ENCODE data around the gene TMEM72. TPM values are rescaled to one million over a fixed set of nuclear protein-coding genes. Genes with fewer than 3 reads are reported as not detected.

The TMEM72 gene
- polyA plus RNA-seq, 1 experiment = not detected

GRCh38 chr10:44933451-44934321 is 22.5 kb downstream of the TMEM72 start:
- Histone ChIP-seq H3K36me3 (ENCODE audit: control insufficient read depth, insufficient read depth, low read length) (no peaks in the 10 kb centered on the region), H3K27me3 (ENCODE audit: control insufficient read depth, insufficient read depth, low read length) (peaks cover 5% of the 10 kb centered on the region), H3K4me3 (ENCODE audit: low read depth, low read length) (no peak overlapping the region)
- no peak for DNase-seq (ENCODE audit: low read depth)
- ChIA-PET POLR2A (no interaction called here), CTCF (interaction anchor here (0.6 to 8.1 kb wide), 32 partner anchors 9 to 1436 kb away, joined by 3 to 87 read pairs (median 4); partner anchors contain the start of gene DEPP1)
- no peak for TF ChIP-seq CTCF (IDR thresholded peaks at IDR 0.05; ENCODE audit: insufficient read depth, low read depth, low read length)

- Histone ChIP-seq H3K27me3 (ENCODE audit: control insufficient read depth, insufficient read depth, low read length) (peaks cover 3% of the 10 kb centered on the region; the same call in 1 of the 2 replicates), H3K36me3 (ENCODE audit: control insufficient read depth, insufficient read depth, low read length) (no peaks in the 10 kb centered on the region), H3K4me3 (ENCODE audit: low read depth, low read length) (no peak overlapping the region)
- no peak for DNase-seq (ENCODE audit: low read depth)
- CTCF ChIA-PET = interaction anchor here (0.8 to 8.1 kb wide), 7 partner anchors 10 to 64 kb away, joined by 3 to 87 read pairs (median 5); no protein-coding TSS in a partner anchor
- no peak for TF ChIP-seq CTCF (IDR thresholded peaks at IDR 0.05; ENCODE audit: insufficient read depth, low read depth, low read length)
- POLR2A ChIA-PET = no interaction called here
These were observed 23.5 kb downstream of the TMEM72 start for GRCh38 chr10:44934416-44935200.

- POLR2A ChIA-PET = no interaction called here
- no peaks in the 10 kb centered on the region for H3K36me3 ChIP-seq (ENCODE audit: control insufficient read depth, insufficient read depth, low read length)
- CTCF ChIA-PET = interaction anchor here (0.8 to 8.1 kb wide), 5 partner anchors 10 to 127 kb away, joined by 3 to 87 read pairs (median 3); no protein-coding TSS in a partner anchor
These were observed 24.2 kb downstream of the TMEM72 start for GRCh38 chr10:44935201-44935965.

GRCh38 chr10:44935966-44936295 is 24.8 kb downstream of the TMEM72 start:
- POLR2A ChIA-PET = no interaction called here

More at GRCh38 chr10:44935201-44935965, 24.2 kb downstream of the TMEM72 start:
- H3K27me3 ChIP-seq (ENCODE audit: control insufficient read depth, insufficient read depth, low read length) = peaks cover 3% of the 10 kb centered on the region; the same call in 1 of the 2 replicates
- no peak for TF ChIP-seq CTCF (IDR thresholded peaks at IDR 0.05; ENCODE audit: insufficient read depth, low read depth, low read length)
- H3K4me3 ChIP-seq (ENCODE audit: low read depth, low read length) = no peak overlapping the region
- DNase-seq (ENCODE audit: low read depth) = peak; percentile 35

More at GRCh38 chr10:44935966-44936295, 24.8 kb downstream of the TMEM72 start:
- CTCF ChIA-PET = interaction anchor here (0.9 to 8.1 kb wide), 4 partner anchors 11 to 128 kb away, joined by 3 to 87 read pairs (median 3); no protein-coding TSS in a partner anchor
- no peak for DNase-seq (ENCODE audit: low read depth)
- no peak for TF ChIP-seq CTCF (IDR thresholded peaks at IDR 0.05; ENCODE audit: insufficient read depth, low read depth, low read length)
- H3K36me3 ChIP-seq (ENCODE audit: control insufficient read depth, insufficient read depth, low read length) = no peaks in the 10 kb centered on the region
- H3K4me3 ChIP-seq (ENCODE audit: low read depth, low read length) = no peak overlapping the region
- peaks cover 3% of the 10 kb centered on the region; the same call in 1 of the 2 replicates for H3K27me3 ChIP-seq (ENCODE audit: control insufficient read depth, insufficient read depth, low read length)

Measured in BJ (cell line).